ENCODE measurements around the gene TULP1.

Gene TULP1

GRCh38 chr6:35500782-35501181 lies 11.9 kb downstream of the TULP1 start:
- H3K9me3 ChIP-seq (ENCODE audit: control insufficient read depth in 5 of 5, low read length in 5 of 5): no peaks in the 10 kb centered on the region
- H3K36me3 ChIP-seq (ENCODE audit: control insufficient read depth in 5 of 5, insufficient read depth in 5 of 5, low read length in 5 of 5): no peaks in the 10 kb centered on the region
- H3K4me1 ChIP-seq (ENCODE audit: control insufficient read depth in 5 of 5, insufficient read depth in 5 of 5, low read length in 5 of 5): peaks cover 0 to 19% (median 16%) of the 10 kb centered on the region in 5 donors
- H3K27me3 ChIP-seq (ENCODE audit: control insufficient read depth in 5 of 5, insufficient read depth in 4 of 5, low read length in 5 of 5): peaks cover 11 to 44% (median 37%) of the 10 kb centered on the region in 5 donors
- no peak overlapping the region for H3K9ac ChIP-seq (ENCODE audit: low read length in 5 of 5)
- H3K27ac ChIP-seq (ENCODE audit: low read depth, low read length): no peak overlapping the region
- H3K4me3 ChIP-seq (ENCODE audit: low read depth in 1 of 5, low read length in 5 of 5): no peak overlapping the region

- Histone ChIP-seq H3K27ac (ENCODE audit: low read depth, low read length) (no peak overlapping the region), H3K27me3 (ENCODE audit: control insufficient read depth in 5 of 5, insufficient read depth in 4 of 5, low read length in 5 of 5) (peaks cover 5 to 36% (median 30%) of the 10 kb centered on the region in 5 donors), H3K4me1 (ENCODE audit: control insufficient read depth in 5 of 5, insufficient read depth in 5 of 5, low read length in 5 of 5) (peaks cover 0 to 33% (median 28%) of the 10 kb centered on the region in 5 donors), H3K9me3 (ENCODE audit: control insufficient read depth in 5 of 5, low read length in 5 of 5) (no peaks in the 10 kb centered on the region), H3K9ac (ENCODE audit: low read length in 5 of 5) (no peak overlapping the region), H3K4me3 (ENCODE audit: low read depth in 1 of 5, low read length in 5 of 5) (no peak overlapping the region), H3K36me3 (ENCODE audit: control insufficient read depth in 5 of 5, insufficient read depth in 5 of 5, low read length in 5 of 5) (no peaks in the 10 kb centered on the region)
Measured at GRCh38 chr6:35499372-35499771, 13.3 kb downstream of the TULP1 start.

DNA sequence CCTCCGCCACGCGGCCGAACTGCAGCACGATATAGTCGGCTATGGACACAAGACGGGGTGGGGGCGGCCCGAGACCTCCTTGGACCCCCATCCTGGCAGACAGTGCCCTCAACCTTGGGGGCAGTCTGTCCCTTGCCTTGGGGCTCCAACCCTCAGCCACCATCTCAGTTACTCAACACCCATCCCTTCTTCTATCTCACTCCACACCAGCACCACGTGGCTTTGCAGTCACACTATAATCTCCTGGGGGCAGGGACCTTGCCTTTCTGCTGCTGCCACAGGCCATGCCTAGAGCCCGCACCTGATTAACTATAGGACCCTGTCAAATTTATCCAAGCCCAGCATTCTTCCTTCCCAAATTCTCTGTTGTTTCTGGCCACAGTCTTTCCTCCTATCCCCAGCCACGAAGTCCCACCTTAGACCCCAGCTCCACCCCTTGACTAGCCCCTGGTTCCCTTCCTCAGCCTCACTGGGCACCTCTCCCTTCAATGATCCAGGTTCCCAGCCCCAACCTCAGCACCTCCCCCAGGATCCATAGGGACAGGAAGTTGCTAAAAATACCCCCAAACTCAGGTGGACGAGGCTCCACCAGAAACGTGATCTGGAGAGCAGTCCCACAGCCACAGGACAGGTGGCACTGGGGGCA lies 14.2 kb downstream of the TULP1 start:
- peaks cover 3 to 30% (median 28%) of the 10 kb centered on the region in 5 donors for H3K27me3 ChIP-seq (ENCODE audit: control insufficient read depth in 5 of 5, insufficient read depth in 4 of 5, low read length in 5 of 5)
- peak overlapping the region in 3 of 5 donors; percentile 59 to 68 (median 60) for H3K4me3 ChIP-seq (ENCODE audit: low read depth in 1 of 5, low read length in 5 of 5)
- no peaks in the 10 kb centered on the region for H3K9me3 ChIP-seq (ENCODE audit: control insufficient read depth in 5 of 5, low read length in 5 of 5)
- H3K4me1 ChIP-seq (ENCODE audit: control insufficient read depth in 5 of 5, insufficient read depth in 5 of 5, low read length in 5 of 5): peaks cover 0 to 40% (median 36%) of the 10 kb centered on the region in 5 donors
- no peak overlapping the region for H3K9ac ChIP-seq (ENCODE audit: low read length in 5 of 5)
- H3K27ac ChIP-seq (ENCODE audit: low read depth, low read length): no peak overlapping the region
- H3K36me3 ChIP-seq (ENCODE audit: control insufficient read depth in 5 of 5, insufficient read depth in 5 of 5, low read length in 5 of 5): no peaks in the 10 kb centered on the region

- H3K36me3 ChIP-seq (ENCODE audit: control insufficient read depth in 5 of 5, insufficient read depth in 5 of 5, low read length in 5 of 5): no peaks in the 10 kb centered on the region
- H3K27ac ChIP-seq (ENCODE audit: low read depth, low read length): no peak overlapping the region
- H3K4me1 ChIP-seq (ENCODE audit: control insufficient read depth in 5 of 5, insufficient read depth in 5 of 5, low read length in 5 of 5): peaks cover 0 to 40% (median 36%) of the 10 kb centered on the region in 5 donors
- H3K4me3 ChIP-seq (ENCODE audit: low read depth in 1 of 5, low read length in 5 of 5): peak overlapping the region in 4 of 5 donors; percentile 59 to 68 (median 60)
- H3K27me3 ChIP-seq (ENCODE audit: control insufficient read depth in 5 of 5, insufficient read depth in 4 of 5, low read length in 5 of 5): peaks cover 0 to 29% (median 24%) of the 10 kb centered on the region in 5 donors
- no peaks in the 10 kb centered on the region for H3K9me3 ChIP-seq (ENCODE audit: control insufficient read depth in 5 of 5, low read length in 5 of 5)
- peak overlapping the region in 4 of 5 donors; percentile 43 to 81 (median 68) for H3K9ac ChIP-seq (ENCODE audit: low read length in 5 of 5)
Measured at GRCh38 chr6:35497571-35498421, 14.9 kb downstream of the TULP1 start.

GRCh38 chr6:35496841-35497570 lies 15.7 kb downstream of the TULP1 start, which contains the start of gene TEAD3:
TSS of gene TEAD3 (minus strand) at chr6:35497079.
- Histone ChIP-seq H3K9me3 (ENCODE audit: control insufficient read depth in 5 of 5, low read length in 5 of 5) (no peaks in the 10 kb centered on the region), H3K4me1 (ENCODE audit: control insufficient read depth in 5 of 5, insufficient read depth in 5 of 5, low read length in 5 of 5) (peaks cover 0 to 41% (median 36%) of the 10 kb centered on the region in 5 donors), H3K27ac (ENCODE audit: low read depth, low read length) (peak within 1 kb of the TSS; percentile 54), H3K9ac (ENCODE audit: low read length in 5 of 5) (peak within 1 kb of the TSS in 4 of 5 donors; percentile 43 to 81 (median 73)), H3K4me3 (ENCODE audit: low read depth in 1 of 5, low read length in 5 of 5) (peak within 1 kb of the TSS; percentile 60 to 73 (median 63)), H3K36me3 (ENCODE audit: control insufficient read depth in 5 of 5, insufficient read depth in 5 of 5, low read length in 5 of 5) (no peaks in the 10 kb centered on the region), H3K27me3 (ENCODE audit: control insufficient read depth in 5 of 5, insufficient read depth in 4 of 5, low read length in 5 of 5) (peaks cover 0 to 29% (median 24%) of the 10 kb centered on the region in 5 donors)

GRCh38 chr6:35496036-35496840 lies 16.5 kb downstream of the TULP1 start:
- peak overlapping the region; percentile 58 to 73 (median 63) for H3K4me3 ChIP-seq (ENCODE audit: low read depth in 1 of 5, low read length in 5 of 5)
- H3K9me3 ChIP-seq (ENCODE audit: control insufficient read depth in 5 of 5, low read length in 5 of 5): no peaks in the 10 kb centered on the region
- H3K27me3 ChIP-seq (ENCODE audit: control insufficient read depth in 5 of 5, insufficient read depth in 4 of 5, low read length in 5 of 5): peaks cover 0 to 29% (median 25%) of the 10 kb centered on the region in 5 donors
- H3K4me1 ChIP-seq (ENCODE audit: control insufficient read depth in 5 of 5, insufficient read depth in 5 of 5, low read length in 5 of 5): peaks cover 0 to 44% (median 36%) of the 10 kb centered on the region in 5 donors
- no peaks in the 10 kb centered on the region for H3K36me3 ChIP-seq (ENCODE audit: control insufficient read depth in 5 of 5, insufficient read depth in 5 of 5, low read length in 5 of 5)
- H3K27ac ChIP-seq (ENCODE audit: low read depth, low read length): peak overlapping the region; percentile 54
- H3K9ac ChIP-seq (ENCODE audit: low read length in 5 of 5): peak overlapping the region in 4 of 5 donors; percentile 12 to 81 (median 68)

GRCh38 chr6:35495258-35496035 lies 17.2 kb downstream of the TULP1 start:
- H3K9ac ChIP-seq (ENCODE audit: low read length in 5 of 5): peak overlapping the region in 4 of 5 donors; percentile 12 to 81 (median 68)
- peaks cover 0 to 30% (median 24%) of the 10 kb centered on the region in 5 donors for H3K27me3 ChIP-seq (ENCODE audit: control insufficient read depth in 5 of 5, insufficient read depth in 4 of 5, low read length in 5 of 5)
- no peaks in the 10 kb centered on the region for H3K36me3 ChIP-seq (ENCODE audit: control insufficient read depth in 5 of 5, insufficient read depth in 5 of 5, low read length in 5 of 5)
- peak overlapping the region; percentile 54 for H3K27ac ChIP-seq (ENCODE audit: low read depth, low read length)
- no peaks in the 10 kb centered on the region for H3K9me3 ChIP-seq (ENCODE audit: control insufficient read depth in 5 of 5, low read length in 5 of 5)
- peaks cover 0 to 47% (median 41%) of the 10 kb centered on the region in 5 donors for H3K4me1 ChIP-seq (ENCODE audit: control insufficient read depth in 5 of 5, insufficient read depth in 5 of 5, low read length in 5 of 5)
- peak overlapping the region; percentile 58 to 73 (median 63) for H3K4me3 ChIP-seq (ENCODE audit: low read depth in 1 of 5, low read length in 5 of 5)

DNA sequence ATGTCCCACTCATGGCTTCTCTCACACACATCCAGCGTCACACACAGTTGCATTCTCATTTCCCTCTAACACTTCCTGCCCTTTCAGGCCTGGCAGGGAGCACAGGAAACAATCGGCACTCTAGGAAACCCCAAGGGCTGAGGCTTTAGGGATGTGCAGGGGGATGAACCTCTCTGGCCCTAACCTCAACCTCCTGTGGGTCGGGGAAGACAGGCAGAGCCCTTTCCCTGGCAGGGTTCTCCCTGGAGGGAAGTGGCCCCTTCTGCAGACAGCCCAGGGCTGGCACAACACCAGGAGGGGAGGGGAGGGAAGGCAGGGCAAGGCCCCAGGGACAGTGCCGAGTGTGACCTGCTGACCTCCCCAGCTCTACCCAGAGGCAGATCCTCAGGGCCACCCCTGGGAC lies 18.5 kb downstream of the TULP1 start:
- H3K27ac ChIP-seq (ENCODE audit: low read depth, low read length): no peak overlapping the region
- no peaks in the 10 kb centered on the region for H3K9me3 ChIP-seq (ENCODE audit: control insufficient read depth in 5 of 5, low read length in 5 of 5)
- H3K36me3 ChIP-seq (ENCODE audit: control insufficient read depth in 5 of 5, insufficient read depth in 5 of 5, low read length in 5 of 5): no peaks in the 10 kb centered on the region
- no peak overlapping the region for H3K4me3 ChIP-seq (ENCODE audit: low read depth in 1 of 5, low read length in 5 of 5)
- H3K9ac ChIP-seq (ENCODE audit: low read length in 5 of 5): no peak overlapping the region
- H3K27me3 ChIP-seq (ENCODE audit: control insufficient read depth in 5 of 5, insufficient read depth in 4 of 5, low read length in 5 of 5): peaks cover 0 to 20% (median 17%) of the 10 kb centered on the region in 5 donors
- peaks cover 0 to 50% (median 48%) of the 10 kb centered on the region in 5 donors for H3K4me1 ChIP-seq (ENCODE audit: control insufficient read depth in 5 of 5, insufficient read depth in 5 of 5, low read length in 5 of 5)
